Measurements from ENCODE around the gene CYSRT1.

The CYSRT1 gene

DNA sequence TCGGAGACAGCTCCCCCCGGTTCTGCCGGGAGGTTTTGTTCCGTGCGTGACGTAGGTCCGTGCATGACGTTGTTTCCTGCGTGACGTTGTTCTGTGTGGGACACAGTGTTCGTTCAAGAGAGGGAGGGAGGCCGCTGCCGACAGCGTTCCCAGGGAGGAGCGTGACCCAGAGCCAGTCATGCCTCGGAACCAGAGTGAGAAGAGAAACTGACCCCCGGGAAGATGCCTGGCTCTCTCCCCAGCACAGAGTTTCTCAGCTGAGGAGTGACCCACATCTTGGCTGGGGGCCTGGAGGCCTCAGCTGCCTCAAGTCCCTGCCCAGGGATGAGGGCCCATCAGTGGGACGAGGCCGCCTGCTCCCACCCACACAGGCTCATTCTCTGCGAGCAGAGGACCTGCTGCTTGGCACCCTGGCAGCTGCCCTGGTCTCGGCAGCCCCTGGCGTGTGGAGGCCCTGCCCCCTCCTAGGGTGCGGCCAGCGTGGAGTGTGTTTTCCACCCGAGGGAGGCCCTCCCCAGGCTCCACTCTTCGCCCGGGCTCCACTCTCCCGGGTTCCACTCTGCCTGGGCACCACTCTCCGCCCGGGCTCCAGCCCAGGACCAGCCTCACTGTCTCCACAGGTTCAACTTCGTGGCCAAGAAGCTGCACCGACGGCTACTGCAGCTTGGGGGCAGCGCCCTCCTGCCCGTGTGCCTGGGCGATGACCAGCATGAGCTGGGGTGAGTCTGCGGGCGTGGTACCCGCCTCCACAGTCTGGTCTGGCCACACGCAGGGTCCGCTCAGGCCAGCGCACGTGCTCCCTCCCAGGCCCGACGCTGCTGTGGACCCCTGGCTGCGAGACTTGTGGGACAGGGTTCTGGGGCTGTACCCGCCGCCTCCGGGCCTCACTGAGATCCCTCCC is 11.6 kb upstream of the CYSRT1 start:
- no peak for DNase-seq

DNA sequence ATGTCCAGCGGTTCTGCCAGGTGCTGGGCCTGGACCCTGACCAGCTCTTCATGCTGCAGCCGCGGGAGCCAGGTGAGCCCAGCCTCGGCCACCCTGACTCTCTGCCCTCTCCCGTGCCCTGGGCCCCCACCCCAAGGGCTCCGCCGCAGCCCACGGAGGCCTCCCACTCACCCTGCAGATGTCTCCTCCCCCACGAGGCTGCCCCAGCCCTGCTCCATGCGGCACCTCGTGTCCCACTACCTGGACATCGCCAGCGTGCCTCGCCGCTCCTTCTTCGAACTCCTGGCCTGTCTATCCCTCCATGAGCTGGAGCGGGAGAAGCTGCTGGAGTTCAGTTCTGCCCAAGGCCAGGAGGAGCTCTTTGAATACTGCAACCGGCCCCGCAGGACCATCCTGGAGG is 10.4 kb upstream of the CYSRT1 start:
- DNase-seq = no peak

DNA sequence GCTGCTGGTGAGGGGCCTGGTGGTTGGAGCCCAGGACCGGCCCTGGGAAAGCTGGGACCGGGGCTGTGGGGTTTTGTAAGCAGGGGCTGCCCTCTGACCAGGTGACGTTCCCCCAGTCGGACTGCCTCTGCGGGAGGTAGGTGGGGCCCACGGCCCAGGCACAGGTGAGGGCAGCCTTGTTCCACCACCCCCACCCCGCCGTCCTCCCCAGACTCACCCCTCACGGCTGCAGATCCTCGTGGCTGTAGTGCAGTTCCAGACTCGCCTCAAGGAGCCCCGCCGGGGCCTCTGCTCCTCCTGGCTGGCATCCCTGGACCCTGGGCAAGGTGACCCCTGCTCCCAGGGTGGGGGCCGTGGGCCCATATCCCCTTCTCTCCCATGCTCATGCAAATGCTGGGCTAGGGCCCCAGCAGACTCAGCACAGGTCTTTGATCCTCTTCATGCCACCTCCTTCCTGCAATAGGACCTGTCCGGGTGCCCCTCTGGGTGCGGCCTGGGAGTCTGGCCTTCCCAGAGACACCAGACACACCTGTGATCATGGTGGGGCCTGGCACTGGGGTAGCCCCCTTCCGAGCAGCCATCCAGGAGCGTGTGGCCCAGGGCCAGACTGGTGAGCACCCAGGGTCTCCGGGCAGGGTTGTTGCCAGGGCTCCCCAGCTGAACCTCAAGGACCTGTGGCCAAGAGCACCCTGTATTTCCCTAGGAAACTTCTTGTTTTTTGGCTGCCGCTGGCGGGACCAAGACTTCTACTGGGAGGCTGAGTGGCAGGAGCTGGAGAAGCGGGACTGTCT is 9.6 kb upstream of the CYSRT1 start:
- DNase-seq = no peak

DNA sequence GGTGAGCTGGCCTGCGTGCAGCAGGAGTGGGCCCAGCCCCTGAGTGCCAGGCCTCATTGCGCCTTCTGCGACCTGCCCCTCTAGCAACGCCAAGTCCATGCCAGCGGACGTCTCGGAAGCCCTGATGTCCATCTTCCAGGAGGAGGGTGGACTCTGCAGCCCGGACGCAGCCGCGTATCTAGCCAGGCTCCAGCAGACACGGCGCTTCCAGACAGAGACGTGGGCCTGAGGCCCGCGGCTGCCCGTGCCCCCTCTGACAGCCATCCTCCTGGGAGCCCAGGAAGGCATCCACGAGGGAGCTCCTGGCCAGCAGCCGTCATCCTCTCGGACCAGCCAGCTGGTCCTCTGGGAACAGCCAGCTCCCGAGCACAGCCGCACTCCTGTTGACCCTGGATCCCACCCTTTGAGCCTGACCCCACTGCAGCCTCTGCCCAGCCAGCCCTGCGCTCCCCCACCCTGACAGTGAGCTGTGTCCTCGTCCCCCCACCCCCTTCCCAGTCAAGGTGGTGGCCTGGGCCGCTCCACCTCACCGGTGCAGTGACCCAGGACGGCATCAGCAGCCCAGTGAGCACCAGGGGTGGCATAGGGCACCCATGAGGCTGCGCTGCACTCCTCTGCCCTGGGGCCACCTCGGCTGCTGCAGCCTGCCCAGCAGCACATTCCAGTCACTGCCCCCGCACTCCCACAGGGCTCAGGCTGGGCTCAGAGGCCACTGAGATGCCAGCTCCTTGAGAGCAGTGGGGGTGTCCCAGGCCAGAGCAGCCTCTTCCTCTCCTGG is 8.6 kb upstream of the CYSRT1 start:
- no peak for DNase-seq

DNA sequence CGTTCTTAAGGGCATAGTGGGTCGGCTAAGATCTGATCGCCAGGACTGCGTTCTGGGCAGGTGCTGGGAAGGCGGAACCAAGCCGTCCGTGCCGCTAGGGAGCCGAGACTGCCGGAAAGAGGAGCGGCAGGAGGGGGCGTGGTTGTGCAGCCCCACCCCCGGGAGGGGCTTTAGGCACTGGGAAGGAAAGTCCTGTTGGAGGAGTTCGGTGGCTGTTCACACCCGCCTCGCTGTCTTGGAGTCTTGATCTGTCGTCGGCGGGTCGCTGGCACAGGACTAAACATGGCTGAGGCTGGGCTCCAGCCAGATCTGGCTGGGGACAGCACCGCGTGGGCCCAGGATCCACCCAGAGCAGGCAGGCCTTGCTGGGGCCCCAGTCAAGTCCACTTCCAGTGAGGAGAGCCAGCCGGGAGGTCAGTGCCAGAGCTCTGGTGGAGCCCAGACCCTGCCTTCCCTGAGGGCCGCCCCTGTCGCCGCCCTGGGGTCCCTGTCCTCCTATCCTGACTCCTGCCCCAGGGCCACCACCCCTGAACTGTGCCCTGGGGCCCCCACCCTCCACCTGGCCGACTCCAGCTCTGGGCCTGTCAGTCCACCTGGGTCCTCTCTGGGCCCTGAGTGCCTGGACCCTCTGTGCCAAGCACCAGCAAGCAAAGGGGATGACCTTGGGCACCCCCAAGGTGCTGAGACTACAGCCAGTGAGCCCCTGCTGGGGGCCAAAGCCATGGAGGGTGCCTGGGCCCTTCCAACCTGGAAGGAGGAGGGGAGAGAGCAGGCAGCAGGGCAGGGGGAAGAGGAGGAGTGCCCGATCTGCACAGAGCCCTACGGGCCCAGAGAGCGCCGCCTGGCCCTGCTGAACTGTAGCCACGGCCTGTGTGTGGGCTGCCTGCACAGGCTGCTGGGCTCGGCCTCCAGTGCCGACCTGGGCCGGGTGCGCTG is 7.4 kb upstream of the CYSRT1 start:
- DNase-seq = no peak

DNA sequence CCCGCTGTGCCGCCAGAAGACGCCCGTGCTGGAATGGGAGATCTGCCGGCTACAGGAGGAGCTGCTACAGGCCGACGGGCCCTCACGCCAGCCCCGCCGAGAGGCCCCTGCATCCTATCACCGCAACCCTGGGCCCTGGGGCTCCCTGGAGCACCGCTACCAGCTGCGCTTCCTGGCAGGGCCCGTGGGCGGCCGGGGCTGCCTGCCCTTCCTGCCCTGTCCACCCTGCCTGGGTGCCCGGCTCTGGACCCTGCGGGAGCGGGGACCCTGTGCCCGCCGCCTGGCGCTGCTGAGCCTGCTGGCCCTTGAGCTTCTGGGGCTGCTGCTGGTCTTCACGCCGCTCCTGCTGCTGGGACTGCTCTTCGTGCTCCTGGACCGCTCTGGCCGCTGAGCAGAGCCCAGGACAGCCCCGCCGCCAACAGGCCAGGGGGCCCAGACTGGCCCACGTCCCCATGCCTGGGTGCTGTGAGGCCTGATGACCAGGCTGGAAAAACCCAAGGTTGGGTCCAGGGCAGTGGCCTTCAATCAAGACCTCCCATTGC is 6.7 kb upstream of the CYSRT1 start:
- DNase-seq = no peak

DNA sequence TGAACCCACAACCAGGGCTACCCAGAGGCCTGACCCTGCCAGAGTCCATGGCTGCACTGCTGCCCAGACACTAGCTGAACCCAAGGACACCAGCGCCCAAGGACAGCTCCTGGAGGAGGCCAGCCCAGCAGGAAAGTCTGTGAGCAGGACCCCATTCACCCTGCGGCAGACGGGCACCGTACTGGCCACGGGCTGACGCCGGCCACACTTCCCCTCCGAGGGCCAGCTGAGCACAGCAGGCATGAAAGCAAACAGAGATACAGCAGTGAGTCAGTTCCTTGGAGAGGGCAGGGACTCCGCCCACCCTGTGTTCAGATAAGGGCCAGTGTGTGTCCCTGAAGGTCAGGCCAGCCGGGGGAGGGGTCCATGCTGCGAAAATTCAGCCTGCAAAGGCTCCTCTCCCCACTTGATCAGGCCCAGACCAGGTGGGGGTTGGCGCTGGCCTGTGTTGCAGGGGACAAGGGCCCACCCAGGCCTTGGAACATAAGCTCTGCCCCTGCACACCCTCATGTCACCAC is 6.2 kb upstream of the CYSRT1 start:
- DNase-seq = no peak

DNA sequence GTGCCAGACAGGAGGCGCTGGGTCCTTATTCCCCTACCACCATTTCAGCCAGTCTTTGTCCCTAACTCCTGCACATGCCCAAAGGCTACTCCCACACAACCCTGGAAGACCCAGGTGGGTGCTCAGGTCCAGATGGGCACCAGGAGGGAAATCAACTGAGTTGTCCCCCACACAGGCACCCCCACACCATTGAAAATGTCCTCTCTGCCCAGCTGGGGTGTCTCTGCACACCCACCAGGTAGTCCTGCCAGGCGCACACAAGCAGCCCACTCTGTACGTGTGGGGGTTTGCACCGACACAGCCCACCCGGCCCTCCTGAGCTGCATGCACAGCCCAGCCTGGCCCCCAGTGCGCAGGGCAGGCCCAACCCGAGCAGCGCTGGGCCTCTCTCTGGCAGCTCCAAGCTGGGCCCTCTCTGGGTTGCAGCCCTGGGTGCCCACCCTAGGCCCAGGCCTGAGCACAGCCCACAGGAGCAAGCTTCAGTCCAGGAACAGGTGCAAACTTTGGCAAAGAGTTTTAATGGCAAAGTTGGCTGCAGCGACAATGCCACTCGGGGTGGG is 5.1 kb upstream of the CYSRT1 start:
- DNase-seq = no peak

DNA sequence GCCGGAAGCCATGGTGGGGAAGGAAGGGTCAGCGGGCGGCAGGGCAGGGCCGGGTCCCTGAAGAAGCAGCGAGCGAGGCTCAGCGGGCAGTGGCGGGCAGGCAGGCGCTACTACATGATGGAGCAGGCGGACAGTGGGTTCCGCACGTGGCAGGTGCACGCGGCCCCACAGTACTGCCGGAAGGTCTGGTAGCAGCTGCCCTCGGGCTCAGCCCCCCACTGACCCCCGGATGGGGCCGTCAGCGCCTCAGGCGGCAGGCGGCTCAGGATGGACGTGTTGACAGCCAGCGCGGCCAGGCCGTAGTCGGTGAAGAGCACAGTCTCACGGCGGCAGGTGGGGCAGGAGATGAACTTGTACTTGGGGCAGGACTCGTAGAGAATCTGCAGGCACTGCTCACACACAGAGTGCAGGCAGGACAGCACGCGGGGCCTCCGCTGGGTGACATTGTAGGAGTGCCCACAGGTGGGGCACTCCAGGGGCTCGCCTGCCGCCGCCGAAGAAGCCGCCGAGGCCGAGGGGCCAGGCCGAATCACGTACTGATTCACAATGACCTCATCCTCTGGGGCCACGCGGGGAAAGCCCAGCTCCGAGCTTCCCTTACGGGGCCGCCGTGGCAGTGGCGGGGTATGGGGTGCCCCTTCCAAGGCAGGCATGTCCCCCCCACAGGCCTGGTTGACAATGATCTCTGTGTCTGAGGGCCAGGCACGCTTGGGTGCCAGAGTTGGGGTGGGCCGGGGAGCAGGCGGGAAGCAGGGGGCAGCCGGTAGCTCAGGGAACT is 4.5 kb upstream of the CYSRT1 start:
- no peak for DNase-seq

DNA sequence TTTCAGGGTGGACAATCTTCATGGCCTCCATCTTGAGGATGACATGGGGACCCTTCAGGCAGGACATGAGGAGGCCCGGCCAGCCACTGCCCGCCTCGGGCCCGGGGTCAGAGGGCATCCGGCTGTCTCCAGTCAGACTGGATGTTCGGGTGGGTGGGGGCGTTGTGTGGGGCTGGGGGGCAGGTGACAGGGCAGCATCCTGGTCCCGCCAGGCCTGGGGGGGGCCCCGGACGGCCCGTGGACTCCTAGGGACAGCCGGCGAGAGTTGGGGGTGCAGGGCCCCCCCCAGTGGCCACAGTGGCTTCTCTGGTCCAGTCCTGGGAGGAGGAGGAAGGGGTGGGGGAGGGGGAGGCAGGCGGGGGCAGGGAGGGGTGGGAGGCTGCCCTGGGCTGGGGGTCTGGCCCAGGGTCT is 3.9 kb upstream of the CYSRT1 start:
- DNase-seq = no peak

DNA sequence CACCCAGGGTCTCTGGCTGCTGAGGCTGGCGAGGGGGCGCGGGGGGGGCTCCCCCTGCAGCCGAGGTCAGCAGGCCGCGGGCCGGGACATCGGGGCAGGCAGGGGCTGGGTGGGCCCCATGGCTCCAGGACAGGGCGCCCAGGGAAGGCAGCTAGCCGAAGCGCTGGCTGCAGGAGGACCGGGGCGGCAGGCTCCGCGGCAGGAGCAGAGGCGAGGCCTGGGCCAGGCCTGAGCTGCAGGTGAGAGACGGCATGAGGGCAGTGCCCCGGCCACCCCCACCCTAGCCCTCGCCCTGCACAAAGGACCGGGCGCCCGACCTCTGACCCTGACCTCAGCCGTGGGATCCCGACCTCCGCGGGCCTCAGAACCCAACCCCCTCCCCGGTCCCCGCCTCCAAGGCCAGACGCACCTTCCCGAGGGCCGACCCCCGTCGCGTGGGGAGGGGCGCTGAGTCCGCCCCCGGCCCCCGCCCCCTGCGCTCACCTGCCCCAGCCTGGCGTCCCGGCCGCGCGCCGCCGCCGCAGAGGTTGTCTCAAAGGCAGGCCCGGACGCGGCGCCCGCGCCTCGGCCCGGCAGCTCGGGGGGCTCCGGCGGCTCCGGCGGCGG is 3.4 kb upstream of the CYSRT1 start:
- DNase-seq = no peak

DNA sequence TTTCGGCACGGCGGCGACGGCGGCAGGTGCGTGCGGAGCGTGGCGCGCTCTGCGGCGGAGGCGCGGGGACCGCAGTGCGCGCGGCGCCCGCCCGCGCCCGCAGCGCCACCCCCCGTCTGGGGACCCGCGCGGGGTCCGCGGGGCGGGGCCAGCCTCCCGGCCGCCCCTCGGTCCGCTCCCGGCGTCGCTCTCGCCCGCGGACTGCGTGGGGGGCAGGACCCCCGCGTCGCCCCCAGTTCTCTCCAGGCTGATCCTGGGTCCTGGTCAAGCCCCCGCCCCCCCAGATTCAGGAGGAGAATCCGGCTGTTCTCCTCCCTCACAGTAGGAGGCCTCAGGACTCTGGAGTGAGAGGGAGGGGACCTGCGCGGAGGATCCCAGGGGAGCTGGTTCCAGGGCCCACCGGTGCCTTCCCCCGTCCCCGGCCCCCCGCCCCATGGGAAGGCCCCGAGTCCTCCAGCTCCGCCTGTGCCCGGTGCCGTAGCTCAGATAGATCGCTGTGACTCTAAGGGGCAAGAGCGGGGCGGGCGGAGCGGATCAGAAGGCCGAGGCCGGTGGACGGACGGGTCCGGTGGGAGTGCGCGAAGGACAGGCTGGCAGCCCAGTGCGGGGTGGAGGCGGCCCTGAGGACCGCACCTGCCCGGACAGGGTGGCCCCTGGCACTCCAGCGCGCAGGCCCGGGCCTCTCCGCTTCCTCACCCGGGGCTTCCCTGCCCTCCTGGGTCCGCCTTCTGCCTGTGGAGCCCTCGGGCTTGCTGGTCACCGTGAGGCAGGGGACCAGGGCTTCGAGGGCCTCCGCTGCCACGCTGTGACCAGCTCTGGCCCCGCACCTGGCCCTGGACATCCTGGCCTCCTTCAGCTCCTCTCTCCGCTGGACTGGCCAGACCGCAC is 2.5 kb upstream of the CYSRT1 start, which contains the start of gene RNF208:
Gene RNF208 (minus strand): TSS at position 51 of the 888 bp plus-strand sequence. CDS start 1,028 bp downstream, outside the sequence.
- DNase-seq = no peak

DNA sequence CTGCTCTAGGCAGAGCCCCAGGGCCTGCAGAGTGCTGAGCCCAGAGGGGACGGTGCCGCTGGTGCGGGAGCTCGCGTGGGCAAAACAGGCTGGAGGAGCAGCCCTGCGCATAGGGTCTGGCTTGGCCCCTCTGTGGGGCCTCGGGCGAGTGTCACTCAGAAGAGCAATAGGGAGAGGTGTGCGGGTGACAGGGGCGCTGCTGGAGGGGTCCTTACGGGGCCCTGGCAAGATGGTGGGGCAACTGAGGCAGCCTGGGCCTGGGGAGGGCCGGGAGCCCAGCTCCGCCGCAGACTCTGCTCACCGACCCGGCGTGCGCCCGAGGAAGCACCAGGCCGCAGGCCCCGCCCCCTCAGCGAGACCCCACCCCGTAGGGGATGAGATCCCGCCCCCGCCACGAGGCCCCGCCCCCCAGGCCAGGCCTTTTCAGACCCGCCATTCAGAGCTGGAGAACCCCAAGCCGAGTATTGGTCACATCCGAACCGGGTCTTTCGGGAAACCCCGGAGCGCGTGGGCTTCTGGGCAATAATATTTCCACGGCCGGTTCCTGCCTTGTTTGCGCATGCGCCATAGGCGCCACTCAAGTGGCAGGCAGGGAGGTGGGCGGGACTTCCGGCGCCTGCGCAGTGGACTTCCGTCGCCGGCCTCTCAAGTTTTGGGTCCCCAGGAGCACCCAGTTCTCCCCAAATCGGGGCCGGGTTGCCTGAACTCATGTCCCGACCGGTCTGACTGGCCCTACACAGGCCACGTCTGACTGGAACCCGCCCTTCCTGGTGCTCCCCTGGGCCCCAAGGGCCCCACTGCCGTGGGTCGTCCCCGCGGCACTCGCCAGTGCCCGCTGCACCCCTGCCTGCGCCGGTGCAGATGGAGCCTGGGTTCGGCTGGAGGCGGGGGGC is 1.6 kb upstream of the CYSRT1 start:
- peak; percentile 98 to 99 for DNase-seq

DNA sequence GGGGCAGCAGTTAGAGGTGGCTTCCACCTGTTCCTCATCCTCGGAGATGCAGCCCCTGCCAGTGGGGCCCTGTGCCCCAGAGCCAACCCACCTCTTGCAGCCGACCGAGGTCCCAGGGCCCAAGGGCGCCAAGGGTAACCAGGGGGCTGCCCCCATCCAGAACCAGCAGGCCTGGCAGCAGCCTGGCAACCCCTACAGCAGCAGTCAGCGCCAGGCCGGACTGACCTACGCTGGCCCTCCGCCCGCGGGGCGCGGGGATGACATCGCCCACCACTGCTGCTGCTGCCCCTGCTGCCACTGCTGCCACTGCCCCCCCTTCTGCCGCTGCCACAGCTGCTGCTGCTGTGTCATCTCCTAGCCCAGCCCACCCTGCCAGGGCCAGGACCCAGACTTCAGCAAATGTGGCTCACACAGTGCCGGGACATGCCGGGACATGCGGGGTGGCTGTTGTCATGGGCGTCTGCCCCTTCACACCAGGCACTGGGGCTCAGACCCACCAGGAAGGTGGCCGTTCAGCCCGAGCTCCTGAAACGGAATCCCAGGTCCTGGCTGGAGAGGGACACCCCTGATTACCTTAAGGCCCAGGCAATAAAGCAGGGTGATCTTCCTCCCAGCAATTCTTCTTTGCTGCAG is 841 bp downstream of the CYSRT1 start:
- no peak for DNase-seq

DNA sequence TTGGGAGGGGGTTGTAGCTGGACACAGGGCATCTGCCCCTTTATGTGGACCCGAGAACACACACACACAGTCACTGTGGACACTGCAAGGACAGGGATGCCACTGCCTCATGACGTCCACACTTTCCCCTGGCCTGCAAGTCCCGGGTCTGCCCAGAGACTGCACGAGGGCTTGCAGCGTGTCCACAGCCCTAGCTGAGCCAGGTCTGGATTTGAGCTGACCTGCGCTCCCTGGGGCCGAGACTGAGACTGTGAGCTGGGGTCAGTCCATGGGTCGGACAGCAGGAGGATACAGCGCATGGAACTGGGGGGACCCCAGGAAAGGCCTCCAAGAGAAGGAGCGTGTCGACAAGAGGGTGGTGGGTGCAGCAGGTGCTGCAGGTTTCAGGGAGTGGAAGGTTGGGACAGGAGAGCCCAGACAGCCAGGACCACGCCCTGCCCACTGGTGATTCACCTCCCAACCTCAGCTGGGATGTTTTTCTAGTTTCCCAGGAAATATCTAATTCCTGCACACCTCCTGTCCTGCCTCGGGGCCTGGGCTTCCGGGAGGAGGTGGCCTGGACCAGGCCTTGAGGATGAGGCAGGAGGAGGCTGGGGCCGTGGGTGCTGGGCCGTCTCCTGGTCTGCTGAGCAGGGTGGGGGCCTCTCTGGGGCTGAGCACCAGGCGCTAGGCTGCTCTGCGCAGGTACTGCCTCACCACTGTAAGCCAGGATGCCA is 1.5 kb downstream of the CYSRT1 start:
- no peak for DNase-seq

DNA sequence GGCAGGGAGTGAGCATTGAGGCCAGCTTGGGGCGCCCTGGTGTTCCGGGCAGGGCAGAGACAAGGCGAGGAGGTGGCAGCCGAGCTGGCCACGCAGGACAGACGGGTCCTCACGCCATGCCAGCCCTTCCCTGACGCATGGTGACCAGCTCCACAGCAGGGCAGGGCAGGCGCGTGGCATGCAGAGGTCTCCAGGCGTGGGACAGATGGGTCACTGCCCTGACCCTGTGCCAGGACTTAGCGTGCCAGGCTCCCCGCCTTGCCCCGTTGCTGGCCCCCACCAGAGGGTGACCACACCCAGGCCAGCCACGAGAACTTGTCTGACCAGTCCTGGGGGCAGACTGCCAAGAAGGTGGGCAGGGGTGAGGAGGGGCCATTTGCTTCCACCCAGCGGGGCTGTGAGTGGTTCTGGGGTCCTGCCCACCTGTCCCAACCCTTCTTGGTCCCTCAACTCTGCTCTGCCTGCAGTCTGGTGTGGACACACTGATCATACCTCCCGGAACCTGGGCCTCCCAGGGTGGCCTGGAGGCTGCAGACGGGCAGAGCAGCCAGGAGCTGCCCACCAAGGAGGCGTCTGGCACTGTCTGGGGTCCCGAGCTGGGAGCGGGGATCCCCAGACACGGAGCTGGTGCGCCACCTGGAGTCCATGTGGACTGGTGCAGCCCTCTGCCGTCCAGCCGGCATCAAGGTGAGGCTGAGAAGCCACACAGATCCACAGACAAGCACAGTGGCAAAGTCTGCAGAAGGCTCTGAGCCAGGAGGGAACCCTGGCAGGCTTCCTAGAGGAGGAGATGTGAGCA is 2.3 kb downstream of the CYSRT1 start, which contains the start of gene RNF224:
Gene RNF224 (plus strand): TSS at position 449 of the 799 bp plus-strand sequence. CDS start 834 bp downstream, outside the sequence.
- peak; percentile 78 to 79 for DNase-seq
